Adrenal gland (tissue), 12 donors: Measurements from ENCODE around the gene TOB2. TPM values are rescaled to one million over a fixed set of nuclear protein-coding genes. Genes with fewer than 3 reads are reported as not detected.
A peak's percentile ranks its signal among the peaks of the same experiment; 100 is the strongest.

Source experiments
- DNase-seq, 7 donors: peaks; one replicate each; pipeline ENCODE4 v3.0.0-alpha.2; 2019 to 2020
- H3K27ac ChIP-seq, 5 donors: fragments of 200-600 bp; sonication (generic) in 4 of 5; 1 replicate in 3 of 5; 2 replicates in 2 of 5; pipeline versions ENCODE4 v1.5.1 to v1.8.0; 2016 to 2020; ENCODE audit warnings: mild to moderate bottlenecking in 1 of 5
- H3K27me3 ChIP-seq: fragments of 200-600 bp; 2 replicates; pipeline ENCODE4 v1.8.0; 2021
- H3K36me3 ChIP-seq, 2 donors: fragments of 200-600 bp; replicated peaks in 1 of 2; 1 replicate in 1 of 2; 2 replicates in 1 of 2; pipeline versions ENCODE4 v1.5.1 to v1.8.0; 2018 to 2022
- H3K4me1 ChIP-seq, 2 donors: fragments of 200-600 bp; replicated peaks in 1 of 2; 1 replicate in 1 of 2; 2 replicates in 1 of 2; pipeline versions ENCODE4 v1.5.1 to v1.8.0; 2018 to 2021
- H3K4me3 ChIP-seq, 4 donors: fragments of 200-600 bp; sonication (generic) in 3 of 4; one replicate each; pipeline ENCODE4 v1.5.1; 2016 to 2018
- H3K9me3 ChIP-seq, 3 donors: fragments of 200-600 bp; sonication (generic) in 1 of 3; replicated peaks in 1 of 3; 1 replicate in 2 of 3; 2 replicates in 1 of 3; pipeline versions ENCODE4 v1.5.1 to v1.8.0; 2016 to 2021
- POLR2A ChIP-seq, 2 donors: fragments of 450-650 bp; IDR thresholded peaks; one replicate each; pipeline ENCODE4 v1.6.1; 2017; ENCODE audit warnings: antibody characterized with exemption in 2 of 2, mild to moderate bottlenecking in 2 of 2, moderate library complexity in 1 of 2
- WGBS, 4 donors: extraction: QIAGEN DNeasy Blood & Tissue Kit in 2 of 4; methylation state at CpG; one replicate each; pipeline versions ENCODE4 v1.1.5 to v1.1.7; 2013 to 2017; 5-methylcytosine and 5-hydroxymethylcytosine counted together
- intact Hi-C, 2 donors: fragments of 100-400 bp; cut with DNase I; formaldehyde crosslinking; loops; one replicate each; pipeline versions ENCODE4 v1.14.1 to v1.15.0; 2022 to 2023
- polyA plus RNA-seq, 3 donors: library from polyadenylated mRNA; stranded (reverse); fragments of 200-250 nt in 2 of 3; fragments of 350-450 nt in 1 of 3; fragmentation: Illumina TruSeq in 1 of 3; extraction: RNeasy Lipid Tissue Mini Kit (QIAGEN cat#74804) in 1 of 3; gene quantifications; one replicate each; pipeline ENCODE4 v1.2.3, GENCODE V29; 2013 to 2014
- total RNA-seq, 9 donors: library from RNA; depleted of rRNA in 4 of 9; stranded (reverse); fragments of >200 nt in 4 of 9; fragments of 120-200 nt in 1 of 9; fragmentation: NEBNext Ultra II Directional in 1 of 9; extraction: Animal tissue kit (Norgen Biotek cat#: 25700) in 1 of 9; gene quantifications; one replicate each; pipeline versions ENCODE4 v1.1.0 to v1.2.4, GENCODE V29; 2013 to 2023
- TF ChIP-seq, protein P1 (sequence below), 6 experiments: fragments of 450-650 bp in 4 of 6; fragments of 200-600 bp in 2 of 6; sonication (generic) in 1 of 6; IDR thresholded peaks; 1 replicate in 5 of 6; 2 replicates in 1 of 6; pipeline versions ENCODE4 v1.5.1 to v1.8.0; 2016 to 2021; ENCODE audit warnings: antibody characterized with exemption in 6 of 6, mild to moderate bottlenecking in 2 of 6, moderate library complexity in 1 of 6
- donor health status: healthy with polysubstance abuse.
- donor health status: Bipolar disorder and iron deficiency.
- donor health status: DM: yes; HTN: yes; CAD: no.
- donor health status: DM: no; HTN: no; CAD: no.
- donor health status: DM: no; HTN: no; CAD: no.
- donor health status: DM: yes; HTN: yes; CAD: no.

Gene TOB2
- total and polyA plus RNA-seq, 12 donors: 14.7 to 117 (median 41.1) TPM

DNA sequence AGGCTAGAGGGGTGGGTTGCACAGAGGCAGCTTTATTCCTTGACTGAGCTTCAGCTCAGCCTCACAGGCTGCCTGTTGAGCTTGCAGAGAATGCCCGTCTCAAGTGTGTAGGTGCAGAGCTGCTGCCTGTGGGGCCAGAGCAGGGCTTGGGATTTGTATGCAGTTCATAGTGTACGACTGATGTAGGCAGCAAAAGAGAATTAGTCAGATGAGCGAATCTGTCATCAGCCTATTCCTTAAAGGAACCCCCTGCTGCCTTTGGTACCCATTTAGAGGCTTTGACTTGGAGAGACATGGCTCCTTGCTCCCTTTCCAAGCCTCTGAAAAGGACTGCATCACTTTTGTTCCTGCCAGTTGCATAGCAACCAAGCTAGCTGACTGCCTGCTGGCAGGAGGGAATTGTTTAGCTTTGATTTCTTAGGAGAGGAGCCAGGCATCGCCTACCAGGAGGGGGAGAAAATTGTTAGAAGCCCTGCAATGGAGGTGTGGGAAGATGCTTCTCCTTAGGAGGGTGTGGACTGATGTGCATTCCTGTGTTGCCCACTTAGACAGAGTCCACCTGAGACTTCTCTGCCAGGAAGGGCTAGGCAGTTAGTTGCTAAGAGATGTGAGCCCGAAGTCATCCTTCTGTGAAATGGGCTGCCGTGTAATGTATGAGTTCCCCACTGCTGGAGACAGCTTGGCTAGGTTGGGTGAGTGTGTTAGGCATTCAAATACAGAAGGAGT, 33.2 kb upstream of the TOB2 start:
- Histone ChIP-seq H3K27ac (peak overlapping the region; percentile 49 to 91 (median 77)), H3K9me3 (no peaks in the 10 kb centered on the region), H3K27me3 (no peaks in the 10 kb centered on the region), H3K36me3 (peaks cover 0 to 5% of the 10 kb centered on the region in 2 donors), H3K4me1 (peaks cover 33 to 44% of the 10 kb centered on the region in 2 donors), H3K4me3 (no peak overlapping the region)
- no peak for DNase-seq
- 73 to 78% (median 76%) methylated on average over 5 to 6 of the region's 6 CpGs for WGBS, 4 donors
- intact Hi-C loops: no loop called here
- TF ChIP-seq, protein P1, sequence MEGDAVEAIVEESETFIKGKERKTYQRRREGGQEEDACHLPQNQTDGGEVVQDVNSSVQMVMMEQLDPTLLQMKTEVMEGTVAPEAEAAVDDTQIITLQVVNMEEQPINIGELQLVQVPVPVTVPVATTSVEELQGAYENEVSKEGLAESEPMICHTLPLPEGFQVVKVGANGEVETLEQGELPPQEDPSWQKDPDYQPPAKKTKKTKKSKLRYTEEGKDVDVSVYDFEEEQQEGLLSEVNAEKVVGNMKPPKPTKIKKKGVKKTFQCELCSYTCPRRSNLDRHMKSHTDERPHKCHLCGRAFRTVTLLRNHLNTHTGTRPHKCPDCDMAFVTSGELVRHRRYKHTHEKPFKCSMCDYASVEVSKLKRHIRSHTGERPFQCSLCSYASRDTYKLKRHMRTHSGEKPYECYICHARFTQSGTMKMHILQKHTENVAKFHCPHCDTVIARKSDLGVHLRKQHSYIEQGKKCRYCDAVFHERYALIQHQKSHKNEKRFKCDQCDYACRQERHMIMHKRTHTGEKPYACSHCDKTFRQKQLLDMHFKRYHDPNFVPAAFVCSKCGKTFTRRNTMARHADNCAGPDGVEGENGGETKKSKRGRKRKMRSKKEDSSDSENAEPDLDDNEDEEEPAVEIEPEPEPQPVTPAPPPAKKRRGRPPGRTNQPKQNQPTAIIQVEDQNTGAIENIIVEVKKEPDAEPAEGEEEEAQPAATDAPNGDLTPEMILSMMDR (IDR thresholded peaks at IDR 0.05): no peak
- no peak for TF ChIP-seq POLR2A (IDR thresholded peaks at IDR 0.05)

GRCh38 chr22:41478891-41479521, 32.4 kb upstream of the TOB2 start:
- Histone ChIP-seq H3K27me3 (no peaks in the 10 kb centered on the region), H3K4me1 (peaks cover 34 to 46% of the 10 kb centered on the region in 2 donors), H3K4me3 (no peak overlapping the region), H3K36me3 (peaks cover 0 to 5% of the 10 kb centered on the region in 2 donors), H3K27ac (peak overlapping the region; percentile 55 to 91 (median 77)), H3K9me3 (no peaks in the 10 kb centered on the region)
- intact Hi-C loops: no loop called here
- DNase-seq: peak; percentile 66 to 91 (median 83)
- WGBS, 4 donors: 40 to 54% (median 43%) methylated on average over 6 to 7 of the region's 7 CpGs
- TF ChIP-seq, protein P1 (IDR thresholded peaks at IDR 0.05): no peak
- TF ChIP-seq POLR2A (IDR thresholded peaks at IDR 0.05): peak in 1 of 2 donors; percentile 19

DNA sequence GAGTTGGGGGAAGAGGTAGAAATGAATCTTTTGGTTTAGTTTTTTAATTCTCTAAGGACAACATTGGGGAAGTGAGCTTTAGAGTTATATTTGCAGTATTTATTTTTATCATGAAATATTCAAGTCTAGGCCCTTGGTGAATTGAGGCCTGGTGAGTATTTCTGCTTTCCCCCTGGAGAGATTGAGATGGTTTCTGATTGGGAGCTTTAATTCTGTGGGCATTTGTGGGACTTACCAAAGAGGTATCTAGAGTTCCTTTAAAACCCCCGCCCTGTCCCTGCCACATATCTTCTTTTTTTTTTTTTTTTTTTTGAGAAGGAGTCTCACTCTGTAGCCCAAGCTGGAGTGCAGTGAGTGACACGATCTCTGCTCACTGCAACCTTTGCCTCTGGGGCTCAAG, 31.9 kb upstream of the TOB2 start:
- DNase-seq: no peak
- H3K4me1 ChIP-seq: peaks cover 34 to 49% of the 10 kb centered on the region in 2 donors
- no peaks in the 10 kb centered on the region for H3K27me3 ChIP-seq
- WGBS, 4 donors: 77 to 95% (median 84%) methylated on average over 2 of the region's 2 CpGs
- no peaks in the 10 kb centered on the region for H3K9me3 ChIP-seq
- TF ChIP-seq, protein P1 (IDR thresholded peaks at IDR 0.05): no peak
- no peak for TF ChIP-seq POLR2A (IDR thresholded peaks at IDR 0.05)
- peak overlapping the region; percentile 55 to 91 (median 77) for H3K27ac ChIP-seq
- no peak overlapping the region for H3K4me3 ChIP-seq
- peaks cover 0 to 5% of the 10 kb centered on the region in 2 donors for H3K36me3 ChIP-seq
- intact Hi-C loops: no loop called here

DNA sequence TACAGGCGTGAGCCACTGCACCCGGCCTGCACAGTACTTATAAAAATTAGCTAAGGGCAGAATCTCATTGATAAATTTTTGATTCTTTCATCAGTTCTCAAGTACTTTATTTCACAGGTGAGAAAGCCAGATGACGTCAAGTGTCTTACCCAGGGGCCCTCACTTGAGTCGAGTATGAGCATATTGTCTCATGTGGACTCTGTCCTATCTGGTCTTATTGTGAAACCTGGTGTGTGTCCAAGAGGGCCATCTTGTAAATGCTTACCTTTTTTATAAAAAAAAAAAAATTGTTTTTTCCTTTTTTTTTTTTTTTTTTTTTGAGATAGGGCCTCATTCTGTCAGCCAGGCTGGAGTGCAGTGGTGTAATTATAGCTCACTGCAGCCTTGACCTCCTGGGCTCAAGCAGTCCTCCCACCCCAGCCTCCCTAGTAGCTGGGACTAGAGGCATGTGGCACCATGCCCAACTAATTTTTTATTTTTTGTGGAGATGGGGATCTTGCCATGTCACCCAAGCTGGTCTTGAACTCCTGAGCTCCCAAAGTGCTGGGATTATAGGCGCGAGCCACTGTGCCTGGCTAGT, 28.4 kb upstream of the TOB2 start:
- Histone ChIP-seq H3K4me3 (no peak overlapping the region), H3K4me1 (peaks cover 26 to 58% of the 10 kb centered on the region in 2 donors), H3K36me3 (peaks cover 0 to 5% of the 10 kb centered on the region in 2 donors), H3K27me3 (no peaks in the 10 kb centered on the region), H3K27ac (peak overlapping the region in 1 of 5 donors; percentile 1), H3K9me3 (no peaks in the 10 kb centered on the region)
- TF ChIP-seq, protein P1 (IDR thresholded peaks at IDR 0.05): no peak
- no peak for TF ChIP-seq POLR2A (IDR thresholded peaks at IDR 0.05)
- peak in 4 of 7 donors; percentile 38 to 57 (median 46) for DNase-seq
- 76 to 83% (median 80%) methylated on average over 4 to 6 of the region's 6 CpGs for WGBS, 4 donors
- intact Hi-C loops: no loop called here
